ENCODE data around the gene PISD. TPM values are rescaled to one million over a fixed set of nuclear protein-coding genes. Genes with fewer than 3 reads are reported as not detected.

The PISD gene
- total and polyA plus RNA-seq, 2 donors from 2014 or later = 27.3 to 64.9 TPM

- no peak for TF ChIP-seq CTCF (IDR thresholded peaks at IDR 0.05; ENCODE audit: borderline replicate concordance, extremely low read depth, insufficient read depth)
- Histone ChIP-seq H3K4me3 (ENCODE audit: low read length in 3 of 3) (no peak overlapping the region), H3K27me3 (ENCODE audit: control insufficient read depth, insufficient read depth, low read length) (no peaks in the 10 kb centered on the region), H3K4me1 (ENCODE audit: control insufficient read depth in 2 of 3, insufficient read depth in 2 of 3, low read depth in 1 of 3, low read length in 3 of 3) (no peaks in the 10 kb centered on the region), H3K9me3 (ENCODE audit: control insufficient read depth in 2 of 3, insufficient read depth in 1 of 3, low read length in 3 of 3) (no peaks in the 10 kb centered on the region), H3K27ac (ENCODE audit: low read depth in 2 of 2, low read length in 2 of 2) (no peak overlapping the region), H3K9ac (ENCODE audit: low read length in 3 of 3) (no peak overlapping the region), H3K36me3 (ENCODE audit: control insufficient read depth in 2 of 3, insufficient read depth in 3 of 3, low read length in 3 of 3) (peaks cover 0 to 8% (median 0%) of the 10 kb centered on the region in 3 donors)
- FAIRE-seq = no peak
- DNase-seq = no peak
- intact Hi-C loops (cut with DNase I) = no loop called here
These were observed 82.2 kb downstream of the PISD start for GRCh38 chr22:31579835-31580242.

GRCh38 chr22:31578171-31578570 is 83.8 kb downstream of the PISD start:
- intact Hi-C loops (cut with DNase I) = no loop called here
- TF ChIP-seq CTCF (IDR thresholded peaks at IDR 0.05; ENCODE audit: borderline replicate concordance, extremely low read depth, insufficient read depth) = no peak
- Histone ChIP-seq H3K9ac (ENCODE audit: low read length in 3 of 3) (no peak overlapping the region), H3K27ac (ENCODE audit: low read depth in 2 of 2, low read length in 2 of 2) (no peak overlapping the region), H3K4me3 (ENCODE audit: low read length in 3 of 3) (no peak overlapping the region), H3K27me3 (ENCODE audit: control insufficient read depth, insufficient read depth, low read length) (no peaks in the 10 kb centered on the region), H3K4me1 (ENCODE audit: control insufficient read depth in 2 of 3, insufficient read depth in 2 of 3, low read depth in 1 of 3, low read length in 3 of 3) (no peaks in the 10 kb centered on the region), H3K36me3 (ENCODE audit: control insufficient read depth in 2 of 3, insufficient read depth in 3 of 3, low read length in 3 of 3) (peaks cover 0 to 8% (median 0%) of the 10 kb centered on the region in 3 donors), H3K9me3 (ENCODE audit: control insufficient read depth in 2 of 3, insufficient read depth in 1 of 3, low read length in 3 of 3) (no peaks in the 10 kb centered on the region)
- FAIRE-seq = no peak
- DNase-seq = no peak

- Histone ChIP-seq H3K4me3 (ENCODE audit: low read length in 3 of 3) (no peak overlapping the region), H3K4me1 (ENCODE audit: control insufficient read depth in 2 of 3, insufficient read depth in 2 of 3, low read depth in 1 of 3, low read length in 3 of 3) (no peaks in the 10 kb centered on the region), H3K36me3 (ENCODE audit: control insufficient read depth in 2 of 3, insufficient read depth in 3 of 3, low read length in 3 of 3) (peaks cover 0 to 10% (median 0%) of the 10 kb centered on the region in 3 donors), H3K9ac (ENCODE audit: low read length in 3 of 3) (no peak overlapping the region), H3K27ac (ENCODE audit: low read depth in 2 of 2, low read length in 2 of 2) (no peak overlapping the region), H3K9me3 (ENCODE audit: control insufficient read depth in 2 of 3, insufficient read depth in 1 of 3, low read length in 3 of 3) (no peaks in the 10 kb centered on the region), H3K27me3 (ENCODE audit: control insufficient read depth, insufficient read depth, low read length) (no peaks in the 10 kb centered on the region)
- intact Hi-C loops (cut with DNase I) = no loop called here
- TF ChIP-seq CTCF (IDR thresholded peaks at IDR 0.05; ENCODE audit: borderline replicate concordance, extremely low read depth, insufficient read depth) = no peak
- FAIRE-seq = no peak
- DNase-seq = no peak
These were observed 84.3 kb downstream of the PISD start for GRCh38 chr22:31577711-31578110.

- H3K9me3 ChIP-seq (ENCODE audit: control insufficient read depth in 2 of 3, insufficient read depth in 1 of 3, low read length in 3 of 3) = no peaks in the 10 kb centered on the region
These were observed 86.8 kb downstream of the PISD start for GRCh38 chr22:31575190-31575589.

More at GRCh38 chr22:31575190-31575589, 86.8 kb downstream of the PISD start:
- DNase-seq (no peak), FAIRE-seq (no peak)
- Histone ChIP-seq H3K4me3 (ENCODE audit: low read length in 3 of 3) (no peak overlapping the region), H3K9ac (ENCODE audit: low read length in 3 of 3) (no peak overlapping the region), H3K36me3 (ENCODE audit: control insufficient read depth in 2 of 3, insufficient read depth in 3 of 3, low read length in 3 of 3) (peaks cover 0 to 10% (median 0%) of the 10 kb centered on the region in 3 donors), H3K4me1 (ENCODE audit: control insufficient read depth in 2 of 3, insufficient read depth in 2 of 3, low read depth in 1 of 3, low read length in 3 of 3) (no peaks in the 10 kb centered on the region), H3K27me3 (ENCODE audit: control insufficient read depth, insufficient read depth, low read length) (no peaks in the 10 kb centered on the region), H3K27ac (ENCODE audit: low read depth in 2 of 2, low read length in 2 of 2) (no peak overlapping the region)
- intact Hi-C loops (cut with DNase I) = no loop called here
- no peak for TF ChIP-seq CTCF (IDR thresholded peaks at IDR 0.05; ENCODE audit: borderline replicate concordance, extremely low read depth, insufficient read depth)
